Esophagus squamous epithelium (tissue), 5 donors: Measurements from ENCODE around the gene UGT2B15. TPM values are rescaled to one million over a fixed set of nuclear protein-coding genes. Genes with fewer than 3 reads are reported as not detected.
"Not testable (repeated sequence)": the region's sequence is repeated elsewhere in the genome, so short reads cannot be mapped to it uniquely, and the experiment has no call there.

ENCODE experiments used
- DNase-seq: peaks from one replicate; lab custom pipeline; 2025; lab: John Stamatoyannopoulos, UW
- H3K27ac ChIP-seq, 4 donors: fragments of 200-600 bp; sonication (generic); one replicate each; pipeline ENCODE4 v1.5.1; 2016 to 2019; ENCODE audit warnings: mild to moderate bottlenecking in 1 of 4
- H3K27me3 ChIP-seq, 4 donors: fragments of 200-600 bp; sonication (generic); 1 replicate in 3 of 4; 2 replicates in 1 of 4; pipeline versions ENCODE4 v1.5.1 to v1.6.0; 2017 to 2021; ENCODE audit warnings: antibody characterized with exemption in 1 of 4
- H3K36me3 ChIP-seq, 3 donors: fragments of 200-600 bp; sonication (generic); one replicate each; pipeline ENCODE4 v1.5.1; 2016 to 2019
- H3K4me1 ChIP-seq, 3 donors: fragments of 200-600 bp; sonication (generic); one replicate each; pipeline ENCODE4 v1.5.1; 2017 to 2019
- H3K4me3 ChIP-seq, 4 donors: fragments of 200-600 bp; sonication (generic); 1 replicate in 3 of 4; 2 replicates in 1 of 4; pipeline ENCODE4 v1.5.1; 2016 to 2019; ENCODE audit warnings: mild to moderate bottlenecking in 2 of 4, moderate library complexity in 1 of 4
- H3K9me3 ChIP-seq, 3 donors: fragments of 200-600 bp; sonication (generic); one replicate each; pipeline ENCODE4 v1.5.1; 2016 to 2019
- POLR2A ChIP-seq, 4 donors: fragments of 450-650 bp; IDR thresholded peaks; one replicate each; pipeline ENCODE4 v1.6.1; 2017; ENCODE audit warnings: antibody characterized with exemption in 4 of 4, mild to moderate bottlenecking in 4 of 4, moderate library complexity in 3 of 4
- WGBS, 2 donors: methylation state at CpG; one replicate each; pipeline ENCODE4 v1.1.5; 2018; 5-methylcytosine and 5-hydroxymethylcytosine counted together
- intact Hi-C: fragments of 100-400 bp; cut with DNase I; formaldehyde crosslinking; loops from one replicate; pipeline ENCODE4 v1.15.0; 2022
- total RNA-seq, 4 donors: library from RNA; depleted of rRNA; stranded (reverse); fragments of >200 nt; gene quantifications; one replicate each; pipeline ENCODE4 v1.1.0, GENCODE V29; 2016
- TF ChIP-seq, protein P1 (sequence below), 6 experiments: fragments of 450-650 bp in 4 of 6; fragments of 200-600 bp in 2 of 6; sonication (generic) in 2 of 6; IDR thresholded peaks; one replicate each; pipeline ENCODE4 v1.5.1; 2016 to 2019; ENCODE audit warnings: antibody characterized with exemption in 6 of 6, mild to moderate bottlenecking in 4 of 6, moderate library complexity in 4 of 6
- donor health status: DM: yes; HTN: yes; CAD: no.

The UGT2B15 gene
- not detected for total RNA-seq

DNA sequence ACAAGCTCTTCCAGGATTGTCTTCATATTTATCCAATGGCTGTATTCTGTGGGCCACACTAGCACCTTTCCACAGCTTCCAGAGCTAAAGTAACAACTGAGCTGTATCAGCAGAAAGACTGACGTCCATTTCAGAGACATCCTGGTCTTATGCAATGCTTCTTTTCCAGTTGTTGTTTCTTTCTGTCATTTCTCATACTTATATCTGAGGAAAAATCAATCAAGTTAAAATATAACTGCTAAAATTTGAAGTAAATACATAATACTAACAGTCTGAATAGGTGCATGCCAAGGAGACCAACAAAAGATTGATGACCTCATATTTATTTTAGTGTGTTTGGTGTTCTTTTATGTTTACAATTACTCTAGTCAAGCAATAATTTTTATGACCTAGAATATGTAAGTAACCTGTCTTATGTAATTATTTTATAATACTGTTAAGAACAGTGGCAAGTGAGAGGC is at the start of gene UGT2B15:
TSS of gene UGT2B15 (minus strand) at position 174 of the 461 bp plus-strand sequence. CDS start at position 140, 34 bp downstream.
- DNase-seq, H3K9me3 ChIP-seq, intact Hi-C loops, H3K4me3 ChIP-seq, H3K27ac ChIP-seq, H3K4me1 ChIP-seq, H3K36me3 ChIP-seq, H3K27me3 ChIP-seq: not testable (repeated sequence)
- 53 to 57% methylated on average over 1 of the region's 1 CpG for WGBS, 2 donors

- no peaks in the 10 kb centered on the region for H3K9me3 ChIP-seq
- 63 to 73% methylated on average over 2 of the region's 2 CpGs for WGBS, 2 donors
- TF ChIP-seq, protein P1, sequence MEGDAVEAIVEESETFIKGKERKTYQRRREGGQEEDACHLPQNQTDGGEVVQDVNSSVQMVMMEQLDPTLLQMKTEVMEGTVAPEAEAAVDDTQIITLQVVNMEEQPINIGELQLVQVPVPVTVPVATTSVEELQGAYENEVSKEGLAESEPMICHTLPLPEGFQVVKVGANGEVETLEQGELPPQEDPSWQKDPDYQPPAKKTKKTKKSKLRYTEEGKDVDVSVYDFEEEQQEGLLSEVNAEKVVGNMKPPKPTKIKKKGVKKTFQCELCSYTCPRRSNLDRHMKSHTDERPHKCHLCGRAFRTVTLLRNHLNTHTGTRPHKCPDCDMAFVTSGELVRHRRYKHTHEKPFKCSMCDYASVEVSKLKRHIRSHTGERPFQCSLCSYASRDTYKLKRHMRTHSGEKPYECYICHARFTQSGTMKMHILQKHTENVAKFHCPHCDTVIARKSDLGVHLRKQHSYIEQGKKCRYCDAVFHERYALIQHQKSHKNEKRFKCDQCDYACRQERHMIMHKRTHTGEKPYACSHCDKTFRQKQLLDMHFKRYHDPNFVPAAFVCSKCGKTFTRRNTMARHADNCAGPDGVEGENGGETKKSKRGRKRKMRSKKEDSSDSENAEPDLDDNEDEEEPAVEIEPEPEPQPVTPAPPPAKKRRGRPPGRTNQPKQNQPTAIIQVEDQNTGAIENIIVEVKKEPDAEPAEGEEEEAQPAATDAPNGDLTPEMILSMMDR (IDR thresholded peaks at IDR 0.05) = no peak
- TF ChIP-seq POLR2A (IDR thresholded peaks at IDR 0.05) = no peak
- H3K4me3 ChIP-seq = no peak overlapping the region
- no peaks in the 10 kb centered on the region for H3K4me1 ChIP-seq
- intact Hi-C loops = no loop called here
- no peaks in the 10 kb centered on the region for H3K27me3 ChIP-seq
- H3K36me3 ChIP-seq = no peaks in the 10 kb centered on the region
- no peak overlapping the region for H3K27ac ChIP-seq
- DNase-seq = no peak
Observed at GRCh38 chr4:68719075-68719473, 48.6 kb upstream of the UGT2B15 start.

DNA sequence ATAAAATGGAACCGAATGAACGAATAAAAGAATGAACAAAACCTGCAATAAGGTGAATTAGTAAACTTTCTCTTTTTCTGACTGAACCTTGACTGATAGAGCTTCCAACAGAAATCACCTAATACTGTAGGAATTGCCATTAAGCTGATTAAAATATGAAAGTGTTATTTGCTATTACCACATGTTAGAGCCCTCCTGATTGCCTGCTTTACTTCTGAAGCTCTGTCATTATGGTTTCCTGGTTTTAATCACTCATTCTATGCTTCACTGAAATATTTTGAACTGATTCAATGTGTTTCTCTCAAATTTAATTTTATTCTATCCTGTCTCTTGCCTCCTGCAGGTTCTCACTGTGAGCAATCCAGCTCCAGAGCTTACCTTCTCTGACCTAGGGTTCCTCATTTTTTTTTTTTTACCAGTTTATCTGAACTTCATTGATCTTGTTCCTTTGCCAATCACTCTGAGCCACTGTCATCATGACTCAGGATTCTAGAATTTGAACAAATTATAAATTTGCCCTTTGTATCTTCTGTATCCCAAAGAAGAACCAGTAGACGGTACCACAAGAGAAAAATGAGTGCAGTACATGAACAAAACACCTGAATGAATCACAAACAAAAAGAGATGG is 48.1 kb upstream of the UGT2B15 start:
- 83 to 86% methylated on average over 3 of the region's 3 CpGs for WGBS, 2 donors
- H3K27ac ChIP-seq = no peak overlapping the region
- no peaks in the 10 kb centered on the region for H3K4me1 ChIP-seq
- no peak for DNase-seq
- TF ChIP-seq, protein P1 (IDR thresholded peaks at IDR 0.05) = no peak
- TF ChIP-seq POLR2A (IDR thresholded peaks at IDR 0.05) = no peak
- H3K27me3 ChIP-seq = no peaks in the 10 kb centered on the region
- no peaks in the 10 kb centered on the region for H3K9me3 ChIP-seq
- intact Hi-C loops = no loop called here
- H3K36me3 ChIP-seq = no peaks in the 10 kb centered on the region
- H3K4me3 ChIP-seq = no peak overlapping the region

DNA sequence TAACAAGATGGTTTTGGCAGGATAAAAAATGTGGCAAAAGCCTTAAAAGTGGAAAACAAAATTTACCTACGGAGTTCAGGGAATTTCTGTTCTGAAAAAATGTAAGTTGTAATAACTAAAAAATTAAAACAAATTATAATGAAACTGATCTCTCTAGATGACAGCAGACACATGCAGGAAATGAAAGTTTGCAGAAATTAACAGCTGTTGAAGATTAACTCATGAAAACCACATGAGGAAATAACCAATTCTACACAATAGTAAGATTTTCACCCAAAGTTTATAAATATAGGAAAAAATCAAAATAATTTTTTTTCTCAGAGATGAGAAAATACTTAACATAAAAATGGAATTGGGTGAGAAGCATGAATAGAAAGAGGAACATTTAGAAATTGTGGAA is 47.5 kb upstream of the UGT2B15 start:
- no peaks in the 10 kb centered on the region for H3K36me3 ChIP-seq
- no peaks in the 10 kb centered on the region for H3K27me3 ChIP-seq
- DNase-seq = no peak
- H3K4me1 ChIP-seq = no peaks in the 10 kb centered on the region
- H3K27ac ChIP-seq = no peak overlapping the region
- TF ChIP-seq, protein P1 (IDR thresholded peaks at IDR 0.05) = no peak
- TF ChIP-seq POLR2A (IDR thresholded peaks at IDR 0.05) = no peak
- intact Hi-C loops = no loop called here
- no peak overlapping the region for H3K4me3 ChIP-seq
- no peaks in the 10 kb centered on the region for H3K9me3 ChIP-seq
- 74 to 82% methylated on average over 1 of the region's 1 CpG for WGBS, 2 donors

- H3K27ac ChIP-seq = no peak overlapping the region
- TF ChIP-seq, protein P1 (IDR thresholded peaks at IDR 0.05) = no peak
- no peak for TF ChIP-seq POLR2A (IDR thresholded peaks at IDR 0.05)
- no peaks in the 10 kb centered on the region for H3K36me3 ChIP-seq
- no peaks in the 10 kb centered on the region for H3K4me1 ChIP-seq
- no peak for DNase-seq
- H3K9me3 ChIP-seq = no peaks in the 10 kb centered on the region
- no peak overlapping the region for H3K4me3 ChIP-seq
- intact Hi-C loops = no loop called here
- WGBS, 2 donors = 71 to 88% methylated on average over 2 of the region's 2 CpGs
- no peaks in the 10 kb centered on the region for H3K27me3 ChIP-seq
Observed at GRCh38 chr4:68714400-68714799, 43.9 kb upstream of the UGT2B15 start.
